GM18499 (cell line): Measurements from ENCODE around the gene CDH13.
A peak's percentile ranks its signal among the peaks of the same experiment; 100 is the strongest.

ENCODE experiments used
- ATAC-seq: cut with Tn5 transposase; IDR thresholded peaks from one replicate; pipeline ENCODE4 v1.9.1; 2021; ENCODE audit warnings: moderate number of reproducible peaks; ENCODE audit not compliant: insufficient read depth, unreplicated experiment

Gene CDH13

DNA sequence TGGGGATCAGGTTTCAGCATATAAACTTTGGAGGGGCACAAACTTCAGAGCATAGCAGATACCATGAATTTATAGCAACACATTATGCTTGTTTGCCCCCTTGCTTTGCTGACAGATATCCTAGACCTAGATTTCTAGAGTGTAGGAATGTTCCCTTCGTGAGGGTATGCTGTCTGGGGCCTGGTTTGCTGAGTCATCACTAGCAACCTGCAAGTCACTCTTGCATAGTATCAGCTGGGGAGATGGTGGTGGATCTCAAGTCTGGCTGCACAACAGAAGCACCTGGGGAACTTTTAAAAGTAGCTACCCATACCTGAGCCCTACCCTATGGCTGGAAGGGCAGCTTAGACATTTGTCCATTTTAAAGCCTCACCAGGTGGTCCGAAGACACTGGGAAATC, 1158.7 kb downstream of the CDH13 start:
- no peak for ATAC-seq

- no peak for ATAC-seq
Measured at GRCh38 chr16:83789642-83790401, 1163.1 kb downstream of the CDH13 start.

- ATAC-seq, result no peak
Measured at GRCh38 chr16:83791916-83792315, 1165.1 kb downstream of the CDH13 start.

- ATAC-seq, result no peak
Measured at GRCh38 chr16:83792391-83792790, 1165.6 kb downstream of the CDH13 start.

- no peak for ATAC-seq
Measured at GRCh38 chr16:83793179-83793578, 1166.4 kb downstream of the CDH13 start.

DNA sequence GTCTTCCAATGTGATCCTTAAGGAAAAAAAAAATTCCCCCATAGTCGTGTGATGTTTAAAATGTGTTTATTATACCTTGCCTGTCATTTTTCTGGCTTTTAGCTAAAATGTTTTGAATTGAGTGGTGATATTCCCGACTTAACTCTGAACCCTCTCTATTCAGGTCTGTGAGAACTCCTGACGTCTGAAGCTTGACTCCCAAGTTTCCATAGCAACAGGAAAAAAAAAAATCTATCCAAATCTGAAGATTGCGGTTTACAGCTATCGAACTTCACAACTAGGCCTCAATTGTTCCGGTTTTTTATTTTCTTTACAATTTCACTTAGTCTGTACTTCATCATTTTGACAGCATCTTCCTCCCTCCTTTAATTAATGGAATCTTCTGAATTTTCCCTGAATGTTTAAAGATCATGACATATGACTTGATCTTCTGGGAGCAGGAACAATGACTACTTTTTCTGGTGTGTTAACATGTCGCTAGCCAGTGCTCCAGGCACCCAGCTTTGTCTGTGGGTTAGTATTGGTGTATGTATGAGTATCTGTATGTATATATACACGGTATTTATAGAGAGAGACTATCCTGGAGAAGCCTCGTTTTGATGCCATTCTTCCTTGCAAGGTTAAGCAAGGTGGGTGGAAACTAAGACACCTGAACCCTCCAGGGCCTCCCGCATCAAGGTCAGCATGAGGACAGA, 1168.2 kb downstream of the CDH13 start:
- no peak for ATAC-seq

- no peak for ATAC-seq
Measured at GRCh38 chr16:83797013-83797412, 1170.2 kb downstream of the CDH13 start.

DNA sequence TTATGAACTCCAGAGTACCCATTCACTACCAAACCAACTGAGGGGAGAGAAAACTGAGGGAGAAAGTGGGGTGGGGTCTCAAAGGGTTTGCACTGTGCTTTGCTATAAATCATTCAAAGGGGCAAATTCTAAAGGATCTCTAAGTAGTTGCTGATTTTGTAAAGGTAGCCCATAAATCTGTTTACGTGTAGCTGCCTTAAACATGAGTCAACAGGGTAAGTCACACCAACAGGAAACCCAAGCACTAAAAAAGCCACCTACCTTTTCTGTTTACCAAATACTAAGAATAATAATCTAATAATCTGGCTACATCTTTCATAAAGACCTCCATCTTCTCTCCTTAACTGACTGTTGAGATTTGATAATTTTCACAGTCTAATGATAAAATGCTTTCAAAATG, 1172.6 kb downstream of the CDH13 start:
- ATAC-seq, result no peak

DNA sequence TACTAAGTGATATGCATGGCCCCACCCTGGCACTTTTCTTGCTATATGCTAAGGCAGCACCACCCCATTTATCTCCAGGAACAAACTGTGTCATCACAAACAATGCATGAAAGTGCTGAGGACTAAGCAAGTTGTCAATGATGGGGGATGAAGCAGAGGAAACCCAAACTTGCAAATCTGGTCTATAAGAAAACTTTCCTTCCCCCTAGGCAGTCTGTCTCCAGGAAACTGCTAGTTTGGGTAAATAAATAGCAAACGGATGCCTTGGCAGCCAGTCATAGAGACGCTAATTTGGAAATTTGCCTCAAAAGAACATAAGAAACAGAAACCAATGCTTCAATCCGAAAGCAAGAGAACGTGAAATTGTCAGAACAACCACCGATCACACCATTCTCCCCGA, 1175.4 kb downstream of the CDH13 start:
- ATAC-seq, result no peak

DNA sequence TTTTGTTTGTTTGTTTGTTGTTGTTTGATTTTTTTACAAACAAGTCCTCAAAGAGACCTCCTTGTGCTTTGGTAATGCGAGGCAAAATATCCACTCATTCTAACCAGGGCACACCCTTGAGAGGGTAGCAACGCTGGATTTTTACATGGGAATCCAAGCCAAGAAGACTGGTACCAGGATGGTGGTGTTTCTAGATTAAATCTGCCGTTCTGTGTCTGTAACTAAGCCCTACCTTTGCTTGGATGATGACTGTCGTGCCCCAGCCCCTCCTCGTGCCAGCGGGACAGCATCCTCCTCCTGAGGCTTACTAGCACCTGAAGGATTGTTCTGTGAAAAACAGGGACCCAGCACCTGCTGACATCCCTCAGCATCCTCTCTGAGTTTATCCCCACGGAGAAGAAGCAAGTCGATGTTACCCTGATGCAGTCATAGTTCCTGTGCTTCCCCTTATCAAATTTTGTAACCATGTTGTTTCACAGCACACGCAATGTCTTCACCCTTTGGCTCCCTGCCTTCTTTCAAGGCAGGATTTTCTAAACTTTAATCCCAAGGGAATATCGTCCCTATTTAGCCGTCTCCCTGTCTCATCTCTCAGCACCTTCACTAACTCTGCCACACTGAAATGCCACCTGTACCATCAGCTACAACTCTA, 1175.9 kb downstream of the CDH13 start:
- no peak for ATAC-seq

DNA sequence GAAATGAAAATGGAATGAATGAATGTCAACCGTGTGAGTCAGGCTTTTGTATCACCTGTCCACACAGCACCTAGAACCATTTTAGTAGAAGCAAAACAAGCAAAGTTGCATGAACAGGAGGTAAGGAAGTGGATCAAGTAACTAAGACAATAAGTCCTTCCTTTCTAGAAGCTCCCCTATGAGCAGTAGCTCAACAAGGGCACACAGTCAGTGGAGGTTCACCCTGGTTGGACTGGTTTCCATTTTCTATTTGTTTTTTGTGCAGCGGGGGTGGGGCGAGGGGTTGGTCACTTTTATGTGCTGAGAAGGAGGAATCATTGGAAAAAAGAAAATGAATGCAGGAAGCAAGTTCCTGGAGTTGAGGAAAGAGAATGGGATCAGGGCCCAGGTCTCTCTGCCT, 1177.0 kb downstream of the CDH13 start:
- ATAC-seq, result no peak

DNA sequence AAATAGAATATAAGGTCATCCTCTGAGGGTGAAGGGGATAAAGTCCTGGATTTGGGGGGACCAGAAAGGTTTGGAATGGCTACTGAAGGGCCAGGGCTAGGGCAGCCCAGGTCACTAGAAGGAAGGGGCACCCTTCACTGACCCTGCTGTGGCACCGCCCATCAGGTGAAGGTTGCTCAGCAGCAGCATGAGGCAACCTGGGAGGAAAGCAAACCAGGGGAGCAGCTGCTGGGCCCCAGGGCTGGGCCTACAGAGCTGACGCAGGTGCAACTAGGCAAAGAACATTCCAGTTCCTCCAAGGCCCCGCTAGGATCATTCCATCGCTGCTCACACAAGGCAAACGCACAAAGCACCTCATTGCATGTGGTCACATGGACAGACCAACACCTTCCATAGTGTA, 1177.6 kb downstream of the CDH13 start:
- no peak for ATAC-seq

DNA sequence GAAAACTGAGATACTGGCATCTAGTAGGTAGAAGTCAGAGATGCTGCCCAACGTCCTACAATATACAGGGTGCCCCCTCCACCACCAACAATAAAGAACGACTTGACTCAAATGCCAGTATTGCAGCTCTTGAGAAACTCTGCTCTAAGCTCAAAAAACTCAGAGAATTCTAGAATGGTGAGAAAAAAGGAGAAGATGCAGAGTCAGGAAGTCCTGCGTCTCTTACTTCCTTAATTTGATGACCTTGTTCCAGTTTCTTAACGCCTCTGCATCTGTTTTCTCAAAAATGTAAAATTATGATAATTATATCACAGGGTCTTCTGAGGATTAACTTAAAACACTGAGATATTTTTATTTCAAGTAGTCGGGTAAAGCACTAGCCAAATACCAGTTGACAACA, 1179.3 kb downstream of the CDH13 start:
- ATAC-seq, result no peak

DNA sequence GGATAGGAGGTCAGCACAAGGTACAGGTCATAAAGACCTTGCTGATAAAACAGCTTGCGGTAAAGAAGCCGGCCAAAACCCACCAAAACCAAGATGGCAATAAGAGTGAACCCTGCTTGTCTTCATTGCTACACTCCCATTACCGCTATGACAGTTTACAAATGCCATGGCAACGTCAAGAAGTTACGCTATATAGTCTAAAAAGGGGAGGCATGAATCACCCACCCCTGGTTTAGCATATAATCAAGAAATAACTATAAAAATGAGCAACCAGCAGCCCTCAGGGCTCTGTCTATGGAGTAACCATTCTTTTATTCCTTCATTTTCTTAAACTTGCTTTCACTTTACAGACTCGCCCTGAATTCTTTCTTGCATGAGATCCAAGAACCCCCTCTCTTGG, 1180.0 kb downstream of the CDH13 start:
- no peak for ATAC-seq

- no peak for ATAC-seq
Measured at GRCh38 chr16:83807327-83807709, 1180.5 kb downstream of the CDH13 start.

DNA sequence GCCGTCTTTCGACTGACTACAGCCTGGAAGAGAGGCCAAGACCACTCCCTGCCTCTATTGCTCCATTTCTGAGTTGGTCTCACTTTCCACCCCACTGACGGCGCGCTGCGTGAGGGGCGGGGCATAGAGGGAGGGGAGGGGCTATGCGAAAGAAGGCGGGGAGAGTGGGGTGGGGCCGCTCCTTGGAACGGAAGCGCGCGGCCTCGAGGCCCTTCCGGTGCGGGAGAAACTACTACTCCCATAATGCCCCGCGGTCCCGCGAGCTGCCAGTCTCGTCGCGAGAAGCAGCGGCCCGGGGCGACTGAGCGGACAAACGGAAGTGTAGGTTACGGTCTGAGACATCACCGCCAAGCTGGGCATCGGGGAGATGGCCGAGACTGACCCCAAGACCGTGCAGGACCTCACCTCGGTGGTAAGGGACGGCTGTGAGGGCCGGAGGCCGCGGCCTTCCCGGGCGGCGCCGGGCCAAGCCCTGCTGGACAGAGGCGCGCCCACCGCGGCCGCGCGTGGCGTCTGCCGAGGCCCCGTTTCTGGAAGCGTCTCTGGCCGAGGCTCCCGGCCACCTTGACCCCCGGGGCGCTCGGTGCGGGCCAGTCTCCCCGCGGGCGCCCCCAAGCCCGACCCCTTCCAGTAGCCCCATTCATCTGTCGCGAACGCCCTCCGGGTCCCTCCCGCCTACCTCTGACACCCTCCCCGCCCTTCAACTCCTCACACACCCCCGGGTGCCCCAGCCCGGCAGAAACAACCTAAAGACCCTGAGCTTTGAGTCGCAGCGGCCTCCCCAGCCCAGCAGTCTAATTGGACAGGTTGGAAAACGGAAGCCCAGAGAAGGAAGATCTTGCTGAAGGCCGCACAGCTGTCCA, 1181.2 kb downstream of the CDH13 start, which contains the start of gene HSBP1:
TSS of gene HSBP1 (plus strand) at position 269 of the 863 bp plus-strand sequence. CDS start at position 368, 99 bp downstream.
- peak; percentile 88 for ATAC-seq

GRCh38 chr16:83808573-83809014, 1181.8 kb downstream of the CDH13 start:
- no peak for ATAC-seq

GRCh38 chr16:83809092-83809491, 1182.3 kb downstream of the CDH13 start:
- no peak for ATAC-seq

DNA sequence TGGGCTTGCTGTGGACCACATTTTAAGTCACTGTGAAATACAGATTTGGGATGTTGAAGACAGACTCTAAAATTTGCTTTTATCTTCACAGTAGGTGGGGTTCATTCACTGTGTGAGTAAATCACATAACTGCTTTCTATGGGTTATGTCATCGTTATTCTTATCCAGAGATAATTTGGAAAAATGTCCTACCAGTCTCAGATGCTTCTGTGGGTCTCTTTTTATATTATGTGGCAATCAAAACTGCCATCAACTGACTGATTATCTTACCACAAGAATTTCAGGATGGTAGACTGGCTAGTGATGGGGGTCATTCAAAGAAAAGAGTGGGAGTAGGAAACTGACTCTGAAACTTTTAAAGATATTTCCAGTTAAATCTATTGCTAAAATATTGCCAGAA, 1184.1 kb downstream of the CDH13 start:
- ATAC-seq, result no peak
